ENCODE results near the gene TLR10. TPM values are rescaled to one million over a fixed set of nuclear protein-coding genes. Genes with fewer than 3 reads are reported as not detected.

Gene TLR10
- total RNA-seq, 1 donor, result not detected

DNA sequence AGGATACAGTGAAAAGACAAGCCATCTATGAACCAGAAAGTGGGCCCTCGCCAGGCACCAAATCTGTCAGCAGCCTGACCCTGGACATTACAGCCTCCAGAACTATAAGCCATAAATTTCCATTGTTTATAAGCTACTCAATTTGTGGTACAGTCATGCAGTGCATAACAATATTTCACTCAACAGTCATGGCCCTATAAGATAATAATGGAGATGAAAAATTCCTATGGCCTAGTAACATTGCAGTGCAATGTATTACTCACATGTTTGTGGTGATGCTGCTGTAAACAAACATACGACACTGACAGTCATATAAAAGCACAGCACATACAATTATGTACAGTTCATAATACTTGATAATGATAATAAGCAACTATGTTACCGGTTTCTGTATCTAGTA is 38.9 kb upstream of the TLR10 start:
- no peak overlapping the region for H3K4me3 ChIP-seq (ENCODE audit: low read depth, low read length)
- DNase-seq (ENCODE audit: low read depth), result no peak
- TF ChIP-seq, protein P1, sequence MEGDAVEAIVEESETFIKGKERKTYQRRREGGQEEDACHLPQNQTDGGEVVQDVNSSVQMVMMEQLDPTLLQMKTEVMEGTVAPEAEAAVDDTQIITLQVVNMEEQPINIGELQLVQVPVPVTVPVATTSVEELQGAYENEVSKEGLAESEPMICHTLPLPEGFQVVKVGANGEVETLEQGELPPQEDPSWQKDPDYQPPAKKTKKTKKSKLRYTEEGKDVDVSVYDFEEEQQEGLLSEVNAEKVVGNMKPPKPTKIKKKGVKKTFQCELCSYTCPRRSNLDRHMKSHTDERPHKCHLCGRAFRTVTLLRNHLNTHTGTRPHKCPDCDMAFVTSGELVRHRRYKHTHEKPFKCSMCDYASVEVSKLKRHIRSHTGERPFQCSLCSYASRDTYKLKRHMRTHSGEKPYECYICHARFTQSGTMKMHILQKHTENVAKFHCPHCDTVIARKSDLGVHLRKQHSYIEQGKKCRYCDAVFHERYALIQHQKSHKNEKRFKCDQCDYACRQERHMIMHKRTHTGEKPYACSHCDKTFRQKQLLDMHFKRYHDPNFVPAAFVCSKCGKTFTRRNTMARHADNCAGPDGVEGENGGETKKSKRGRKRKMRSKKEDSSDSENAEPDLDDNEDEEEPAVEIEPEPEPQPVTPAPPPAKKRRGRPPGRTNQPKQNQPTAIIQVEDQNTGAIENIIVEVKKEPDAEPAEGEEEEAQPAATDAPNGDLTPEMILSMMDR (IDR thresholded peaks at IDR 0.05; ENCODE audit: insufficient read depth, low read length), result no peak

DNA sequence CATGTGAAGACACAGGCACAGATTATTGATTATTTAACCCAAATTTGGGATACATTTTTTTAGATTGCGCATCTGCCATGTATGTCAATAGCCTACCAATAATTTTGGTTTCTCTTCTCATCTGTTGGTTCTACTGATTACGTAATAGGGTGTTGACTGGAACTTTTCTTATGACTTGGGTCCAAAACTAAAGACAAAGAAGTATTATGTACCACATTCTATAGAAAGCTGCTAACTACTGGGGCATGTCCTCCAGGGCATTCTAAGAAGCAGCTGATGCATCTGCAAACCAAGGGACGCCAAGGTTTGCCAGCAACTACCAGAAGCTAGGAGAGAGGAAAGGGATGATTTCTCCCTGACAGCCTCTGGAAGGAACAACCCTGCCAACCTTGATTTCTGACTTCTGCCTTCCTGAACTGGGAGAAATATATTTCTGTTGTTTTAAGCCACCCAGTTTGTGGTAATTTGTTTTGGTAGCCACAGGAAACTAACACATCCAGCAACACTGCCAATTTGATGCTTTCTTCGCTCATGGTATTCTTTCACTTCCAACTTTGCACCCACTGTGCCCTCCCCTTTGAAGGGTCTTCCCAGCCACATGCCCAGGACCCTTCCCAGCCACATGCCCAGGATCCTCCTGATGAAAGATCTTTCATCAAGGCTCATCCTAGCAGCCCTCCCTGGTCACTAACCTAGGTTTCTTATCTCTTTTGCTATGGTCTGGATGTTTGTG is 37.7 kb upstream of the TLR10 start:
- no peak overlapping the region for H3K4me3 ChIP-seq (ENCODE audit: low read depth, low read length)
- TF ChIP-seq, protein P1 (IDR thresholded peaks at IDR 0.05; ENCODE audit: insufficient read depth, low read length), result no peak
- DNase-seq (ENCODE audit: low read depth), result no peak

DNA sequence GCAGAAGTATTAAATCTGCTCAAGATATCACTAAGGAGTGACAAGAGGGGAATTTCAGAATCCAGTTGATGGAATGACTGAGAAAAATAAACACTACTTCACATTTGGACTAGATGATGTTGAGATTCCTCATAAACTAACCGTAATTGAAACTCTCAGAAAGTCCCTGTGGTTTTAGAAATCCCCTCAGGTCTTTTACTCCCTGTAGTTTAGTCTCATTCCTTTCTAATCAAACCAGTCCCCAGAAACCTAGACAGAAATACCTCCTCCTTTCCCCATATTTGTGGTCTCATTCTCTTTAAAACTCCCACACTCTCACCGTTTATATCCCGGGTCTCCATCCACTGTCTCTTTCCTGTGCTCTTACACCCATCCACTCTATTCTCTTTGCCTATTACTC is 36.8 kb upstream of the TLR10 start:
- TF ChIP-seq, protein P1 (IDR thresholded peaks at IDR 0.05; ENCODE audit: insufficient read depth, low read length), result no peak
- DNase-seq (ENCODE audit: low read depth), result no peak
- no peak overlapping the region for H3K4me3 ChIP-seq (ENCODE audit: low read depth, low read length)

DNA sequence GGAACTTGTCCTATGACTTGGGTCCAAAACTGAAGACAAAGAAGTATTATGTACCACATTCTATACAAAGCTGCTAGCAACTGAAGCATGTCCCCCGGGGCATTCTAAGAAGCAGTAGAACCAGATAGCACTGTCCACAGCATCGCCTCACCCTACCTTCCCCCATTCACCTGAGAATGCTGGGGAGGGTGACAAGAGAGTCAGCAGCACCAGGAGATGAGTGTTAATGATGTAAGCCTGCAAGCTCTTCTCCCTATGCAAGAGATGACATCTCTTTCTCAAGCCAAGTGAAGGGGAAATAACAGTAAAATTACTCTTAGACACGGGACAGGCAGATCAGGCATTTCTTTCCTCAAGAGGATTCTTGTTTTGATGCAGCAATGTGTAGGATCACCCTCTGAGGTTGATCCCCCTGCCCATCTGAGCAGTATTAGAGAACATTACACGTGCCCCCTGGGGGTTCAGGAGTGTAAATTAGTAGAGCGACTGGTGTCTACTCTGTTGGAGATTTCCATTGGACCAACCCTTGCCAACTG is 35.7 kb upstream of the TLR10 start:
- TF ChIP-seq, protein P1 (IDR thresholded peaks at IDR 0.05; ENCODE audit: insufficient read depth, low read length), result no peak
- no peak for DNase-seq (ENCODE audit: low read depth)
- H3K4me3 ChIP-seq (ENCODE audit: low read depth, low read length), result no peak overlapping the region

DNA sequence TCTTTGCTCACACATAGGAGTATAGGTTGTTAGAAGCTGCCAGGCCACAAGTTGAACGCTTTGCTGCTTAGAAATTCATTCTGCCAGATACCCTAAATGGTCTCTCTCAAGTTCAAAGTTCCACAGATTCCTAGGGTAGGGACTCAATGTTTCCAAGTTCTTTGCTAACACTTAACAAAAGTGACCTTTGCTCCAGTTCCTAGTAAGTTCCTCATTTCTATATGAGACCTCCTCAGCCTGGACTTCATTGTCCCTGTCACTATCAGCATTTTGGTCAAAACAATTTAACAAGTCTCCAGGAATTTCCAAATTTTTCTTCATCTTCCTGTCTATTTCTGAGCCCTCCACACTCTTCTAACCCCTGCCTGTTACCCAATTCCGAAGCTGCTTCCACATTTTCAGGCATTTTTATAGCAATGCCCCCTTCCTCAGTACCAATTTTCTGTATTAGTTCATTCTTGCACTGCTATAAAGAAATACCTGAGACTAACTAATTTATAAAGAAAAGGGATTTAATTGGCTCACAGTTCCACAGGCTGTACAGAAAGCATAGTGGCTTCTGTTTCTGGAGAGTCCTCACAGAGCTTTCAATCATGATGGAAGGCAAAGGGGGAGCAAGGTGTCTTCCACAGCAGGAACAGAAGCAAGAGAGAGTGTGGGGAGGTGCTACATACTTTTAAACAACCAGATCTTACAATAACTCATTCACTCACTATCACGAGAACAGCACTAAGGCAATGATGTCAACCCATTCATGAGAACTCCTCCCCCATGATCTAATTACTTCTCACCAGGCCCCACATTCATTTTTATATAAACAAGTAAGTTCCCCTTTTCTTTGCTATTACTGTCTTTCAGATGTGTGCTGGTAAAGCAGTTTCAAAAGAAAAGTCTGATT is 33.3 kb upstream of the TLR10 start:
- no peak overlapping the region for H3K4me3 ChIP-seq (ENCODE audit: low read depth, low read length)
- DNase-seq (ENCODE audit: low read depth), result no peak
- TF ChIP-seq, protein P1 (IDR thresholded peaks at IDR 0.05; ENCODE audit: insufficient read depth, low read length), result no peak

DNA sequence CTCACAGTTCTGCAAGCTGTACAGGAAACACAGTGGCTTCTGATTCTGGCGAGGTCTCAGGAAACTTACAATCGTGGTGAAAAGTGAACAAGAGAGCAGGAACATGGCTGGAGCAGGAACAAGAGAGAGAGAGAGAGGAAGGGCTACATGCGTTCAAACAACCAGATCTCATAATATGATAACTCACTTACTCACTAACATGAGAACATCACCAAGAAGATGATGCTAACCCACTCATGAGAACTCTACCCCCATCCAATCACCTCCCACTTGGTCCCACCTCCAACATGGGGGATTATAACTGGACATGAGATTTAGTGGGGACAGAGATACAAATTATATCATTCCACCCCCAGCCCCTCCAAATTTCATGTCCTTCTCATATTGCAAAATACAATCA is 31.6 kb upstream of the TLR10 start:
- no peak overlapping the region for H3K4me3 ChIP-seq (ENCODE audit: low read depth, low read length)
- DNase-seq (ENCODE audit: low read depth), result no peak
- TF ChIP-seq, protein P1 (IDR thresholded peaks at IDR 0.05; ENCODE audit: insufficient read depth, low read length), result no peak

Measured in fibroblast of the aortic adventitia (primary cell).